Measurements from ENCODE around the gene SCARF1. TPM values are rescaled to one million over a fixed set of nuclear protein-coding genes. Genes with fewer than 3 reads are reported as not detected.

Gene SCARF1
- total RNA-seq, 2 donors from 2014 or later = 8.6 to 14.8 TPM

DNA sequence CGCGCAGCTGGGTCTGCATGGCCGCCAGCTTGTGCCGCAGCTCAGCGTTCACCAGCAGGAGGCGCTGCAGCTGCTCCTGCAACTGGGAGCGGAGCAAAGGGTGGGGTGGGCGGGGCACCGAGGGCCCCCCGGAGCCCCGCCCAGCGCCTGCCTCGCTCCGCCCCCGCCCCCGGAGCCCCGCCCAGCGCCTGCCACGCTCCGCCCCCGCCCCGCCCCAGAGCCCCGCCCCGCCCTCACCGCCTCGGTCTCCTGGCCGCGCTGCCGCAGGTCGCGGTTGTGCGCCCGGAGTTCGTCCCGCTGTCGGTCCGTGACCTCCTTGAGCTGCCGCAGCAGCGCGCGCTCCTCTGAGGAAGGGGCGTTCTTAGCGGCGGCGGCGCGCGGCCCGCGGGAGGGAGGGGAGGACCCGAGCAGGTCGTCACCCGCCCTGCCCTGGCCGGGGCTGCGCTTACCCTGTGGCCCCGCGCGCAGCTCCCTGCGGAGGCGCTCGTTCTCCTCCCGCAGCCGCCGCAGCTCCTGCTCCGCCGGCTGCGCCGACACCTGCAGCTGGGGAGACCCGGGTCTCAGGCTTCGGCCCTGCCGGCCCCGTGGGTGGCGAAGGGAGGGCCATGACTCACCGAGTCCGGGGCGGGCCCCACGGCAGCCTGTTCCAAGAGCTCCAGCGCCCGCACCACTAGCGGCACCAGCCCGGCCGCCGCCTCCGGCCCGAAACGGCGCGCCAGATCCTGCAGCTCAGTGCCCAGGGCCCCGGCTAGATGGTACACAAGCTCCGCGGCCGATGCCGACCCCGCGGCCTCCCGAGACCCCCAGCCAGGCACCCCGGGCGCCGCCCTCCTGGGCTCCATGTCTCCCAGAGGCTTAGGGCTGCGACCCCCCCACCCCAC lies 3.7 kb upstream of the SCARF1 start:
- H3K4me1 ChIP-seq = peaks cover 0 to 54% of the 10 kb centered on the region in 2 donors
- no peaks in the 10 kb centered on the region for H3K27me3 ChIP-seq
- peak overlapping the region; percentile 71 to 74 for H3K4me3 ChIP-seq
- no peaks in the 10 kb centered on the region for H3K9me3 ChIP-seq
- TF ChIP-seq CTCF (IDR thresholded peaks at IDR 0.05) = peak; percentile 94 to 96
- DNase-seq (ENCODE audit: low spot score) = peak; percentile 94
- H3K27ac ChIP-seq = peak overlapping the region; percentile 96 to 99
- peaks cover 51% of the 10 kb centered on the region for H3K36me3 ChIP-seq

DNA sequence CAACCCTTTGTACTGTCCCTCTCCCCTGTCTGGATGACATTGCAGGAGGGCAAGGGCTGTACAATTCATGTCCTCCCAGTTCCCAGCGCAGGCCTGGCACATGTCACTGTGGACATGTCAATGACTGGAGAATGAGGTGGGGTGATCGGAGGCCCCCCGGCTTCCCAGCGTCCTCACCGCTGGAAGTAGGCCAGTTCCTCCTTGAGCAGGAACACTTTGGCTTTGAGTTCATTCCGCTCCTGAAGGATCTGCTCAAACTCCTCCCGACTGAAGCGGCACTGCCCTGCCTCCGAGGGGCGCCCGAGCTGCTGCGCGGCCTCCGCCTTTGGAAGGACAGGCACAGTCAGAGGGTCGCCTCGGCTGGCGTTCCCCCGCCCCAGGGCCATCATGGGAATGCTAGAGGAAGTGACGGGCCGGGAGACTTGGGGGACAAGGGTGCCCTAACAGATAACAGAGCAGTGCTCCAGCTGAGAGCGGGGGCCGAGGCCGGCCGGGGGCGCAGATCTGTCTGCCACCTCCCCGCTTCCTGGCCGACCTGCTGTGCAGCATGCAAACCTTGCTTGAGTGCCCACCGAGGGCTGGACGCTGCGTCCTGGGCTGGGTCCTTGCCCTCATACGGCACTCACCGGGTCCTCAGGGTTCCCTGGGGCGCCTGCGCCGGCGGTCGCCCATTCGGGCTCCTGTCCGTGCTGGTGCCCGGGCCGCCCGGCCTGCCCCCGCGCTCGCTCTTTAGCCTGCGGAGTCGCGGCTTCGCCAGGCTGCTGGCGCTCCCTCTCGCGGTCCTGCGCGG lies 2.8 kb upstream of the SCARF1 start:
- Histone ChIP-seq H3K27ac (peak overlapping the region; percentile 89 to 91), H3K4me3 (peak overlapping the region; percentile 42 to 71), H3K27me3 (no peaks in the 10 kb centered on the region), H3K9me3 (no peaks in the 10 kb centered on the region), H3K36me3 (peaks cover 43% of the 10 kb centered on the region), H3K4me1 (peaks cover 0 to 63% of the 10 kb centered on the region in 2 donors)
- no peak for TF ChIP-seq CTCF (IDR thresholded peaks at IDR 0.05)
- DNase-seq (ENCODE audit: low spot score) = peak; percentile 60

DNA sequence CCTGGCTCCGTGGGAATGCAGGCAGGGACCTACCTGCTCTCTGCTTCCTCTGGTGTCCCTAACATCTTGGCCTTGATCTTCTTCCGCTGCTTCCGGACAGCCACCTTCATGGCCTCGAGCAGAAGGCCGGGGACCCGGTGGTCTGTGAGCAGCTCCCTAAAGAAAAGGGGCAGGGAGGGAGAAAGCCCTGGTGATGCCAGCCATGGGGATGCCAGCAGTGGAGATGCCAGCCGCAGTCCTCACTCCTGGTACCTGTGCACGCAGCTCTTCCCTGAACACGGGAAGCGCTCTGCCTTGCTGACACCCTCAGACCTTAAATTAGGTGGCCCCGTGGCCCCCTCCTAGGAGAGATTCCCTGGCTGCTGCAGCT lies 2.3 kb upstream of the SCARF1 start:
- no peaks in the 10 kb centered on the region for H3K27me3 ChIP-seq
- no peak for TF ChIP-seq CTCF (IDR thresholded peaks at IDR 0.05)
- peaks cover 37% of the 10 kb centered on the region for H3K36me3 ChIP-seq
- H3K4me1 ChIP-seq = peaks cover 0 to 64% of the 10 kb centered on the region in 2 donors
- H3K27ac ChIP-seq = peak overlapping the region; percentile 89 to 91
- DNase-seq (ENCODE audit: low spot score) = no peak
- no peaks in the 10 kb centered on the region for H3K9me3 ChIP-seq
- H3K4me3 ChIP-seq = peak overlapping the region; percentile 42 to 71

GRCh38 chr17:1646199-1646875 lies 805 bp upstream of the SCARF1 start:
- TF ChIP-seq CTCF (IDR thresholded peaks at IDR 0.05) = no peak
- Histone ChIP-seq H3K9me3 (no peaks in the 10 kb centered on the region), H3K4me3 (no peak overlapping the region), H3K27ac (peak overlapping the region; percentile 74 to 75), H3K27me3 (no peaks in the 10 kb centered on the region), H3K36me3 (peaks cover 22% of the 10 kb centered on the region), H3K4me1 (peaks cover 0 to 64% of the 10 kb centered on the region in 2 donors)
- no peak for DNase-seq (ENCODE audit: low spot score)

- H3K9me3 ChIP-seq = no peaks in the 10 kb centered on the region
- H3K4me3 ChIP-seq = peak overlapping the region; percentile 39 to 55
- peak overlapping the region; percentile 74 to 75 for H3K27ac ChIP-seq
- H3K4me1 ChIP-seq = peaks cover 0 to 52% of the 10 kb centered on the region in 2 donors
- H3K27me3 ChIP-seq = no peaks in the 10 kb centered on the region
- no peak for DNase-seq (ENCODE audit: low spot score)
- TF ChIP-seq CTCF (IDR thresholded peaks at IDR 0.05) = no peak
- H3K36me3 ChIP-seq = peaks cover 11% of the 10 kb centered on the region
Measured at GRCh38 chr17:1644493-1645206, 882 bp downstream of the SCARF1 start.

All from right atrium auricular region (tissue), 2 donors.